Measurements from ENCODE around the gene LRMDA. TPM values are rescaled to one million over a fixed set of nuclear protein-coding genes. Genes with fewer than 3 reads are reported as not detected.

Gene LRMDA
- total RNA-seq, 4 donors from 2014 or later = 9.8 to 18.6 (median 15.8) TPM

DNA sequence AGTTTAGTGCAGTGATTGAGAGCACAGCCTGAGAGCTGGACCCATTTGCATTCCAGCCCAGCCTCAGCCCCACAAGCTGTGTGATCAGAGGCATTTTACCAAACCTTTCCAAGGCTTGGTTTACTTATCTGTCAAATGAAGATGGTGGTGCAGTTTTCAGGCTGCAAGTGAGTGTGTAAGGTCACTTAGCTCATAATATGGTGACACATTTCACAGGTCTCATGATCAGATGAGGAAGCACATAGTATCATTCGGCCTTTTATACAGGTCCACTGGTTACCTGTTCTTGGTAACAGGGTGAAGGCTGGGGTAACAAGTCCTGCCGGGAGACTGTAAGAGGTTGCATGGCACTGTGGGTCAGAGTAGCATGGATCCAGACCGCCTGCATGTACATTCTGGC, 371.7 kb downstream of the LRMDA start:
- no peak for DNase-seq (ENCODE audit: low spot score in 2 of 2)
- H3K9me3 ChIP-seq = no peaks in the 10 kb centered on the region
- H3K4me1 ChIP-seq = peaks cover 0 to 34% (median 5%) of the 10 kb centered on the region in 4 donors
- H3K27ac ChIP-seq = no peak overlapping the region
- H3K36me3 ChIP-seq = no peaks in the 10 kb centered on the region
- 96 to 100% methylated on average over 3 of the region's 3 CpGs for WGBS, 2 donors
- TF ChIP-seq, protein P1, sequence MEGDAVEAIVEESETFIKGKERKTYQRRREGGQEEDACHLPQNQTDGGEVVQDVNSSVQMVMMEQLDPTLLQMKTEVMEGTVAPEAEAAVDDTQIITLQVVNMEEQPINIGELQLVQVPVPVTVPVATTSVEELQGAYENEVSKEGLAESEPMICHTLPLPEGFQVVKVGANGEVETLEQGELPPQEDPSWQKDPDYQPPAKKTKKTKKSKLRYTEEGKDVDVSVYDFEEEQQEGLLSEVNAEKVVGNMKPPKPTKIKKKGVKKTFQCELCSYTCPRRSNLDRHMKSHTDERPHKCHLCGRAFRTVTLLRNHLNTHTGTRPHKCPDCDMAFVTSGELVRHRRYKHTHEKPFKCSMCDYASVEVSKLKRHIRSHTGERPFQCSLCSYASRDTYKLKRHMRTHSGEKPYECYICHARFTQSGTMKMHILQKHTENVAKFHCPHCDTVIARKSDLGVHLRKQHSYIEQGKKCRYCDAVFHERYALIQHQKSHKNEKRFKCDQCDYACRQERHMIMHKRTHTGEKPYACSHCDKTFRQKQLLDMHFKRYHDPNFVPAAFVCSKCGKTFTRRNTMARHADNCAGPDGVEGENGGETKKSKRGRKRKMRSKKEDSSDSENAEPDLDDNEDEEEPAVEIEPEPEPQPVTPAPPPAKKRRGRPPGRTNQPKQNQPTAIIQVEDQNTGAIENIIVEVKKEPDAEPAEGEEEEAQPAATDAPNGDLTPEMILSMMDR (IDR thresholded peaks at IDR 0.05) = no peak
- H3K27me3 ChIP-seq = no peaks in the 10 kb centered on the region
- no peak overlapping the region for H3K4me3 ChIP-seq

DNA sequence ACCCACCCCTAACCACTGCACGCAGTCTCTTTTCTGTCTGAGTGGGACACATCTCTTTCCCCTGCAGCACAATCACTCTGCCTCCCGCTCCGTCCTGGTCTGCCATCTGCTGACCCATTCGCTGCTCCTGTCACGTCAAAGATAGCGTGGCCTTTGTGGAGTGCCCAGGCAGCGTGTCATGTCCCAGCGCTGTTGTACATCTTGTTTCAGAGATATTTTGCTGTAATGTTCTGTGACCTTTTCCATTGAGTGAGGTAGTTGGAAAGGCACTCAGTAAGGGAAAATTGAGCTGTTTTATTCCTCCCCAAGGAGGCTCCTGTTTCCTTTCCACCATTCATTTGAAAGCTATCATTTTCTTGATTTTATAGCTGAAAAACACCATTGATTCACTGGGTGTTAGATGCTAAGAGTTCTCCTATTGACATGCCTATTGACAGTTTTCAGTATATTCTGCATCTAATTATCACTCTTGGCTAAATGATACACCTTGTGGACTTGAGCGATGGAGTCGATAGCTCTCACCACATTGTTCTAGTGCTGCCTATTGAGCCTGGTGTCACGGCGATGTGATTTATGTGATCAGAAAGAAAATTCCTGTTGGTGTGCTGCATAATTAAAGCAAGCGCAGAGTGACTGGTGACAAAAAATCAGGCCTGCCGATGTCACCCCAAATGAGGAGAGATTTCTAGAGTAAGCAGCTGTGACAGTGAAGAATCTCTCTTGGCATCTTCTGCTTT, 372.6 kb downstream of the LRMDA start:
- WGBS, 2 donors = 55 to 58% methylated on average over 14 of the region's 14 CpGs
- Histone ChIP-seq H3K4me1 (peaks cover 0 to 34% (median 5%) of the 10 kb centered on the region in 4 donors), H3K27me3 (no peaks in the 10 kb centered on the region), H3K27ac (no peak overlapping the region), H3K9me3 (no peaks in the 10 kb centered on the region), H3K36me3 (no peaks in the 10 kb centered on the region), H3K4me3 (no peak overlapping the region)
- DNase-seq (ENCODE audit: low spot score in 2 of 2) = peak; percentile 47 to 50
- TF ChIP-seq, protein P1 (IDR thresholded peaks at IDR 0.05) = peak in 3 of 5 experiments; percentile 32 to 57 (median 34)
- peak; percentile 20 to 78 for TF ChIP-seq EP300 (IDR thresholded peaks at IDR 0.05)
- no peak for TF ChIP-seq POLR2A (IDR thresholded peaks at IDR 0.05)

DNA sequence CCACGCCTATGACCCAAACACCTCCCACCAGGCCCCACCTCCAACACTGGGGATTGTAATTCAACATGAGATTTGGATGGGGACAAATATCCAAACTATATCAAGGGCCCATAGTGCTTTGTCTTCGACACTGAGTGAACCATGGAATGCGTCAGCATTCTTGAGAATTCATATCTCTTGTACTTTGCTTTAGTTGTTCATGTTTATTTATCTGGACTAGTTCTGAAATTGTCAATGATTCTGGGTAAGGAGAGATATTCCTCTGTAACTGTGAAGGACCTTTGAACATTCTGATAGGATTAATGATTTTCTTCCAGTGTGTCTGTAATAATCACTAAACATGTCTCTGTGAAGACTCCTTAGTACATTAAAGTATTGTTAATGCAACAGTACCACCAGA, 374.8 kb downstream of the LRMDA start:
- Histone ChIP-seq H3K36me3 (no peaks in the 10 kb centered on the region), H3K9me3 (no peaks in the 10 kb centered on the region), H3K4me1 (peaks cover 0 to 34% (median 5%) of the 10 kb centered on the region in 4 donors), H3K27ac (no peak overlapping the region), H3K27me3 (no peaks in the 10 kb centered on the region), H3K4me3 (no peak overlapping the region)
- no peak for TF ChIP-seq EP300 (IDR thresholded peaks at IDR 0.05)
- TF ChIP-seq, protein P1 (IDR thresholded peaks at IDR 0.05) = no peak
- TF ChIP-seq POLR2A (IDR thresholded peaks at IDR 0.05) = no peak
- DNase-seq (ENCODE audit: low spot score in 2 of 2) = no peak
- WGBS, 2 donors = 94 to 96% methylated on average over 3 of the region's 3 CpGs

DNA sequence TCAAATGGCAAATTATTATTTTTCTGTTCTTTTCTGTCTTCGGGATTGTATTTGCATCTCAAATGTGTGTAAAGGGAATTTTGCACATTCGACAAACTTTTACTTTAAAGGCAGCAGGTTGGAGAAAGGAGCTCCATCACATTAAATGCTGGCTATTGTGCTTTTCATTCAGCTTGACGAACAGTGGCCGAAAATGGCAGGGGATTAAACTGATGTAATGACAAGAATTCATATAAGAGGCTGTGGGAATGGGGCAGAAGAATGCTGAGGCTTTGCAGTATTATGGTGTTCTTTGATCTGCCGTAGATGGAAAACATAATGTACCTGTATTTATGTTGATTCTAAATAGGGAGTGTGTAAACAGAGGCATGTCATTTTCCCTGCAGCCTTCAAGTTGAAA, 376.0 kb downstream of the LRMDA start:
- no peaks in the 10 kb centered on the region for H3K27me3 ChIP-seq
- 58 to 61% methylated on average over 5 of the region's 5 CpGs for WGBS, 2 donors
- TF ChIP-seq, protein P1 (IDR thresholded peaks at IDR 0.05) = no peak
- TF ChIP-seq POLR2A (IDR thresholded peaks at IDR 0.05) (no peak), EP300 (IDR thresholded peaks at IDR 0.05) (no peak)

DNA sequence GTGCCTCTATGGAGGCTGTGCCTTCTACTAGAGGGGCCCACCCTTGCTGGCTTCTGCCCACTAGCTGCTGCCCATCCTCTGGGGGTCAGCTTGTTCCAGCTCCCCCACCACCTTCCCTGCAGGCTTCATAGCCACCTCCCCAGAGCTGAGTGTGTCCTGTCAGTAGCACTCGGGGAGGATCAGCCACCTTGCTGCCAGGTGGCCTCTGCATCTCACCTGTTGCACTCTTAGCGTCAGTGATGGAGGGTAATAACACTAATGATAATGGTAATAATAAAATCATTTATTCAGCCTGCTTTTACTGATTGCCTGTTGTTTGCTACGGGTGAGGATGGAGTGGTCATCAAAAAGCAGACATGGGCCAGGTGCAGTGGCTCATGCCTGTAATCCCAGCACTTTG, 377.6 kb downstream of the LRMDA start:
- no peak for TF ChIP-seq EP300 (IDR thresholded peaks at IDR 0.05)
- TF ChIP-seq, protein P1 (IDR thresholded peaks at IDR 0.05) = no peak
- no peak for TF ChIP-seq POLR2A (IDR thresholded peaks at IDR 0.05)
- no peak for DNase-seq (ENCODE audit: low spot score in 2 of 2)
- Histone ChIP-seq H3K4me1 (peaks cover 0 to 22% (median 4%) of the 10 kb centered on the region in 4 donors), H3K36me3 (no peaks in the 10 kb centered on the region), H3K9me3 (no peaks in the 10 kb centered on the region), H3K27ac (no peak overlapping the region), H3K4me3 (no peak overlapping the region), H3K27me3 (no peaks in the 10 kb centered on the region)
- 93 to 96% methylated on average over 3 of the region's 3 CpGs for WGBS, 2 donors

More for the DNA sequence above, 376.0 kb downstream of the LRMDA start:
- H3K4me1 ChIP-seq = peaks cover 0 to 34% (median 5%) of the 10 kb centered on the region in 4 donors
- H3K36me3 ChIP-seq = no peaks in the 10 kb centered on the region
- no peaks in the 10 kb centered on the region for H3K9me3 ChIP-seq
- no peak overlapping the region for H3K27ac ChIP-seq
- H3K4me3 ChIP-seq = no peak overlapping the region
- no peak for DNase-seq (ENCODE audit: low spot score in 2 of 2)

Data from tibial nerve (tissue), 4 donors.